GM12892 (cell line): ENCODE results near the gene METTL8.

Experiments used
- POLR2A ChIP-seq: IDR thresholded peaks from 2 replicates; pipeline ENCODE4 v1.6.1; 2011; ENCODE audit warnings: low read depth, low read length, control low read depth
- POLR2AphosphoS5 ChIP-seq: IDR thresholded peaks from 2 replicates; pipeline ENCODE4 v1.6.1; 2011; ENCODE audit warnings: low read depth, low read length, control low read depth
- TAF1 ChIP-seq: IDR thresholded peaks from 2 replicates; pipeline ENCODE4 v1.6.1; 2011; ENCODE audit warnings: low read depth, mild to moderate bottlenecking, control low read depth, low read length, borderline replicate concordance

DNA sequence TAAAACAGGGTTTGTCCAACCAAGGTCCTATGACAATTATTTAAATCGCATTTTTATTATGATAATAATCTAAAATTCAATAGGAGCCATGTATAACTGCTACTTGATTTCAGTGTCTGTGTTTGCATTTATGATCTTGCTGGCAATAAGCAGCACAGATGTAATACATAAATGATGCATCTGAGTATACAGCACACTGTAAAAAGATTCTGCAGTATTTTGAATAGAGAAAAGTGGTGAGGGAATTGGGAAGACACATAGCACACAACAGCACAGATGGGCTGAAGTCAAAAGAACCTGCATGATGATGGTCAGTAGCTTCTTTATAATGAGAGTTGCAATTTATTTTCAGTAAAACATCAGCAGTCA, 26.1 kb downstream of the METTL8 start:
- TF ChIP-seq POLR2A, result no peak
- TF ChIP-seq POLR2AphosphoS5, result no peak
- TF ChIP-seq TAF1, result no peak
